Activated T-helper 2 cell treated with anti-CD3 and anti-CD28 coated beads, Interferon-gamma antibody, Interleukin-2, Interleukin-4, amounts not matched to agents 10 μg/mL and 5 μg/mL and 100 μg/mL, durations not matched to agents 14 hours and 24 hours and 36 hours (primary cell): ENCODE data around the gene BSPRY. TPM values are rescaled to one million over a fixed set of nuclear protein-coding genes. Genes with fewer than 3 reads are reported as not detected.
"Not testable (repeated sequence)": the region's sequence is repeated elsewhere in the genome, so short reads cannot be mapped to it uniquely, and the experiment has no call there.

Experiments used
- DNase-seq: peaks from one replicate; pipeline ENCODE4 v3.0.0; 2021; ENCODE audit warnings: low spot score
- H3K27ac Mint-ChIP-seq: one replicate; pipeline ENCODE4 v1.8.0; 2021; ENCODE audit warnings: mixed read lengths
- H3K27me3 Mint-ChIP-seq: one replicate; pipeline ENCODE4 v1.8.0; 2021; ENCODE audit warnings: low read depth, mixed read lengths
- H3K36me3 Mint-ChIP-seq: one replicate; pipeline ENCODE4 v1.8.0; 2021; ENCODE audit warnings: low read depth, mixed read lengths
- H3K4me1 Mint-ChIP-seq: one replicate; pipeline ENCODE4 v1.8.0; 2021; ENCODE audit warnings: low read depth, mixed read lengths
- H3K4me3 Mint-ChIP-seq: one replicate; pipeline ENCODE4 v1.8.0; 2021; ENCODE audit warnings: low read depth, mild to moderate bottlenecking, moderate library complexity, mixed read lengths
- H3K9me3 Mint-ChIP-seq: one replicate; pipeline ENCODE4 v1.8.0; 2021; ENCODE audit warnings: mixed read lengths
- intact Hi-C: fragments of 100-400 bp; cut with micrococcal nuclease; formaldehyde crosslinking; loops from one replicate; pipeline ENCODE4 v1.15.1; 2023
- total RNA-seq: library from RNA; stranded (reverse); gene quantifications from 2 replicates; pipeline ENCODE4 v1.2.3, GENCODE V29; 2022

The BSPRY gene
- total RNA-seq, 1 donor from 2014 or later, result 11.1 TPM

GRCh38 chr9:113363336-113363735, 14.0 kb downstream of the BSPRY start:
- no peak for DNase-seq
- H3K9me3 Mint-ChIP-seq, result no peaks in the 10 kb centered on the region
- H3K27ac Mint-ChIP-seq, result no peak overlapping the region
- no peaks in the 10 kb centered on the region for H3K27me3 Mint-ChIP-seq
- H3K4me1 Mint-ChIP-seq, result peaks cover 14% of the 10 kb centered on the region
- intact Hi-C loops, result no loop called here
- H3K4me3 Mint-ChIP-seq, result no peak overlapping the region
- peaks cover 13% of the 10 kb centered on the region for H3K36me3 Mint-ChIP-seq

GRCh38 chr9:113364951-113365350, 15.6 kb downstream of the BSPRY start:
- DNase-seq, result no peak
- H3K27ac Mint-ChIP-seq, result no peak overlapping the region
- H3K27me3 Mint-ChIP-seq, result no peaks in the 10 kb centered on the region
- intact Hi-C loops, result no loop called here
- peaks cover 14% of the 10 kb centered on the region for H3K4me1 Mint-ChIP-seq
- peaks cover 9% of the 10 kb centered on the region for H3K36me3 Mint-ChIP-seq
- no peak overlapping the region for H3K4me3 Mint-ChIP-seq
- no peaks in the 10 kb centered on the region for H3K9me3 Mint-ChIP-seq

GRCh38 chr9:113365652-113366051, 16.3 kb downstream of the BSPRY start:
- DNase-seq, H3K36me3 Mint-ChIP-seq, H3K9me3 Mint-ChIP-seq, H3K27ac Mint-ChIP-seq, H3K4me3 Mint-ChIP-seq, H3K27me3 Mint-ChIP-seq, intact Hi-C loops: not testable (repeated sequence)
- H3K4me1 Mint-ChIP-seq, result peaks cover 14% of the 10 kb centered on the region

- no peak for DNase-seq
- Mint-ChIP-seq H3K9me3 (no peaks in the 10 kb centered on the region), H3K27ac (no peak overlapping the region), H3K4me3 (no peak overlapping the region), H3K36me3 (peaks cover 13% of the 10 kb centered on the region), H3K27me3 (no peaks in the 10 kb centered on the region), H3K4me1 (peaks cover 4% of the 10 kb centered on the region)
- intact Hi-C loops, result no loop called here
These were observed 19.1 kb downstream of the BSPRY start for GRCh38 chr9:113368348-113368981.

- no peak for DNase-seq
- intact Hi-C loops, result no loop called here
- Mint-ChIP-seq H3K27ac (no peak overlapping the region), H3K27me3 (no peaks in the 10 kb centered on the region), H3K4me1 (peaks cover 1% of the 10 kb centered on the region), H3K36me3 (peaks cover 10% of the 10 kb centered on the region), H3K9me3 (no peaks in the 10 kb centered on the region), H3K4me3 (no peak overlapping the region)
These were observed 19.9 kb downstream of the BSPRY start for GRCh38 chr9:113368982-113369854.

- DNase-seq, result no peak
- H3K9me3 Mint-ChIP-seq, result no peaks in the 10 kb centered on the region
- no peak overlapping the region for H3K4me3 Mint-ChIP-seq
- intact Hi-C loops, result no loop called here
- no peak overlapping the region for H3K27ac Mint-ChIP-seq
- H3K27me3 Mint-ChIP-seq, result no peaks in the 10 kb centered on the region
- peaks cover 14% of the 10 kb centered on the region for H3K36me3 Mint-ChIP-seq
- peaks cover under 1% of the 10 kb centered on the region for H3K4me1 Mint-ChIP-seq
These were observed 20.5 kb downstream of the BSPRY start for GRCh38 chr9:113369855-113370140.

- Mint-ChIP-seq H3K27ac (no peak overlapping the region), H3K4me1 (peaks cover 9% of the 10 kb centered on the region), H3K36me3 (peaks cover 24% of the 10 kb centered on the region), H3K4me3 (no peak overlapping the region), H3K27me3 (no peaks in the 10 kb centered on the region), H3K9me3 (no peaks in the 10 kb centered on the region)
- intact Hi-C loops, result no loop called here
- DNase-seq, result no peak
These were observed 21.5 kb downstream of the BSPRY start for GRCh38 chr9:113370806-113371325.

- H3K4me1 Mint-ChIP-seq, result peaks cover 9% of the 10 kb centered on the region
- peaks cover 24% of the 10 kb centered on the region for H3K36me3 Mint-ChIP-seq
- intact Hi-C loops, result no loop called here
- no peak for DNase-seq
- no peaks in the 10 kb centered on the region for H3K27me3 Mint-ChIP-seq
- no peak overlapping the region for H3K4me3 Mint-ChIP-seq
- no peak overlapping the region for H3K27ac Mint-ChIP-seq
- no peaks in the 10 kb centered on the region for H3K9me3 Mint-ChIP-seq
These were observed 22.7 kb downstream of the BSPRY start for GRCh38 chr9:113372059-113372458.

- no peak overlapping the region for H3K4me3 Mint-ChIP-seq
- H3K9me3 Mint-ChIP-seq, result no peaks in the 10 kb centered on the region
- H3K27me3 Mint-ChIP-seq, result no peaks in the 10 kb centered on the region
- DNase-seq, result no peak
- peaks cover 24% of the 10 kb centered on the region for H3K36me3 Mint-ChIP-seq
- H3K27ac Mint-ChIP-seq, result no peak overlapping the region
- intact Hi-C loops, result no loop called here
- H3K4me1 Mint-ChIP-seq, result peaks cover 9% of the 10 kb centered on the region
These were observed 23.9 kb downstream of the BSPRY start for GRCh38 chr9:113373256-113373655.

- intact Hi-C loops, result no loop called here
- H3K27ac Mint-ChIP-seq, result no peak overlapping the region
- H3K4me1 Mint-ChIP-seq, result peaks cover 9% of the 10 kb centered on the region
- no peaks in the 10 kb centered on the region for H3K9me3 Mint-ChIP-seq
- no peaks in the 10 kb centered on the region for H3K27me3 Mint-ChIP-seq
- no peak overlapping the region for H3K4me3 Mint-ChIP-seq
- no peak for DNase-seq
- H3K36me3 Mint-ChIP-seq, result peaks cover 24% of the 10 kb centered on the region
These were observed 24.5 kb downstream of the BSPRY start for GRCh38 chr9:113373676-113374392.

GRCh38 chr9:113375057-113376023, 26.0 kb downstream of the BSPRY start:
- intact Hi-C loops, result loop anchor here (1.0 to 2.0 kb wide), 5 partner anchors 25 to 100 kb away; partner anchors contain the start of genes C9orf43, CDC26, POLE3 and PRPF4
- Mint-ChIP-seq H3K27me3 (no peaks in the 10 kb centered on the region), H3K27ac (peak overlapping the region; percentile 31), H3K4me1 (peaks cover 9% of the 10 kb centered on the region), H3K9me3 (no peaks in the 10 kb centered on the region), H3K4me3 (peak overlapping the region; percentile 82), H3K36me3 (peaks cover 24% of the 10 kb centered on the region)
- DNase-seq, result no peak
